ENCODE data around the gene AMIGO3.
"Not testable (repeated sequence)": the region's sequence is repeated elsewhere in the genome, so short reads cannot be mapped to it uniquely, and the experiment has no call there.

The AMIGO3 gene

GRCh38 chr3:49750056-49750455, 30.6 kb upstream of the AMIGO3 start:
- H2AFZ ChIP-seq (ENCODE audit: low read depth, low read length): no peak overlapping the region
- H3K36me3 ChIP-seq (replicated peaks; ENCODE audit: low read depth, low read length): peaks cover 10% of the 10 kb centered on the region
- no peaks in the 10 kb centered on the region for H3K27me3 ChIP-seq (ENCODE audit: low read depth, low read length)
- H3K4me1 ChIP-seq (ENCODE audit: low read length): no peaks in the 10 kb centered on the region
- no peak for TF ChIP-seq EZH2phosphoT487 (IDR thresholded peaks at IDR 0.05; ENCODE audit: low read depth)
- no peak for TF ChIP-seq CTCF (IDR thresholded peaks at IDR 0.05; ENCODE audit: low read depth, low read length)
- no peak overlapping the region for H3K9ac ChIP-seq (ENCODE audit: low read length)
- H3K4me2 ChIP-seq (ENCODE audit: low read length): no peak overlapping the region
- no peaks in the 10 kb centered on the region for H3K9me3 ChIP-seq (ENCODE audit: insufficient read depth, low read length)
- H4K20me1 ChIP-seq (ENCODE audit: insufficient read depth, low read length): peaks cover 15% of the 10 kb centered on the region
- H3K4me3 ChIP-seq (ENCODE audit: low read length): no peak overlapping the region
- H3K27ac ChIP-seq (ENCODE audit: low read length): no peak overlapping the region
- peaks cover 15% of the 10 kb centered on the region for H3K79me2 ChIP-seq (ENCODE audit: low read length)

- H3K27ac ChIP-seq (ENCODE audit: low read length); H2AFZ ChIP-seq (ENCODE audit: low read depth, low read length); H3K27me3 ChIP-seq (ENCODE audit: low read depth, low read length); H3K4me3 ChIP-seq (ENCODE audit: low read length); H3K9ac ChIP-seq (ENCODE audit: low read length); H3K4me2 ChIP-seq (ENCODE audit: low read length); H3K4me1 ChIP-seq (ENCODE audit: low read length); H3K9me3 ChIP-seq (ENCODE audit: insufficient read depth, low read length); H3K79me2 ChIP-seq (ENCODE audit: low read length): not testable (repeated sequence)
- Histone ChIP-seq H4K20me1 (ENCODE audit: insufficient read depth, low read length) (peaks cover 10% of the 10 kb centered on the region; the same call in 1 of the 2 replicates), H3K36me3 (replicated peaks; ENCODE audit: low read depth, low read length) (peaks cover 13% of the 10 kb centered on the region)
Measured at GRCh38 chr3:49748874-49749273, 29.4 kb upstream of the AMIGO3 start.

DNA sequence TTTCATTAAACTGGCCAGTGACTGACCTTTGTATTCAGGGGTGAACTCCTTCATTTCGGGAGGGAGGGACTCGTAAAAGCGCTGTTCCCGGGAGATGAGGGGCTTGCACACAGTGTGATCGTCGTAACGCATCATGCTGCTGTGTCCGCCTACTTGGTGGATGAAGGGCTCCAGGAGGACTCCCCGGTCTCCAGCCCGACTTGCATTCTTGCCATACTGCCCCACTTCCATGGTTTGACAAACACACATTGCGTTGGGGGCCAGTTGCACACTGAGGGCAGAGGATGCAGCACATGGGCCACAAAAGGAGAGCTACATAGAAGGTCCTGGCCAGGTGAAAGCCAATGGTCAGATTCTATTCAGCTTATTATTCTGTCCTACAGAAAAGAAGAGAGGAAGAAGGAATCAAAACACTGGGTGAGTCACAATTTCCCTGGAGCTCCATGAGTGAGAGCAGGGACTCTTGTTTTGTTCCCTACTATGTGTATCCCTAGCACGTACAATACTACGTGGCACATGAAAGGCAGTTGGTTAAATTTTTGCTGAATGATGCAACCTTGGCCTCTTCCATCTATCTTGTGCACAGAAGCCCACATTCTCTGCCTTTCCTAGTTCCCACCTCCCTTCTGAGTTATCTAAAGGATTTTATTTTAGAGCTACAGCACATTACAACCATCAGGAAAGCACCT, 28.5 kb upstream of the AMIGO3 start:
- Histone ChIP-seq H3K9me3 (ENCODE audit: insufficient read depth, low read length) (no peaks in the 10 kb centered on the region), H3K9ac (ENCODE audit: low read length) (no peak overlapping the region), H3K4me3 (ENCODE audit: low read length) (no peak overlapping the region), H3K4me1 (ENCODE audit: low read length) (no peaks in the 10 kb centered on the region), H2AFZ (ENCODE audit: low read depth, low read length) (no peak overlapping the region), H4K20me1 (ENCODE audit: insufficient read depth, low read length) (peaks cover 10% of the 10 kb centered on the region; the same call in 1 of the 2 replicates), H3K27ac (ENCODE audit: low read length) (no peak overlapping the region), H3K36me3 (replicated peaks; ENCODE audit: low read depth, low read length) (peaks cover 13% of the 10 kb centered on the region), H3K4me2 (ENCODE audit: low read length) (no peak overlapping the region), H3K79me2 (ENCODE audit: low read length) (peaks cover 2% of the 10 kb centered on the region), H3K27me3 (ENCODE audit: low read depth, low read length) (no peaks in the 10 kb centered on the region)
- TF ChIP-seq EZH2phosphoT487 (IDR thresholded peaks at IDR 0.05; ENCODE audit: low read depth): no peak
- TF ChIP-seq CTCF (IDR thresholded peaks at IDR 0.05; ENCODE audit: low read depth, low read length): no peak

- H3K4me2 ChIP-seq (ENCODE audit: low read length): no peak overlapping the region
- no peak overlapping the region for H3K4me3 ChIP-seq (ENCODE audit: low read length)
- H3K27ac ChIP-seq (ENCODE audit: low read length): no peak overlapping the region
- no peak for TF ChIP-seq CTCF (IDR thresholded peaks at IDR 0.05; ENCODE audit: low read depth, low read length)
- no peak for TF ChIP-seq EZH2phosphoT487 (IDR thresholded peaks at IDR 0.05; ENCODE audit: low read depth)
- peaks cover 5% of the 10 kb centered on the region; the same call in 1 of the 2 replicates for H4K20me1 ChIP-seq (ENCODE audit: insufficient read depth, low read length)
- H3K9ac ChIP-seq (ENCODE audit: low read length): no peak overlapping the region
- no peaks in the 10 kb centered on the region for H3K9me3 ChIP-seq (ENCODE audit: insufficient read depth, low read length)
- no peaks in the 10 kb centered on the region for H3K27me3 ChIP-seq (ENCODE audit: low read depth, low read length)
- no peak overlapping the region for H2AFZ ChIP-seq (ENCODE audit: low read depth, low read length)
- H3K36me3 ChIP-seq (replicated peaks; ENCODE audit: low read depth, low read length): peaks cover 23% of the 10 kb centered on the region
- no peaks in the 10 kb centered on the region; the same call in none of the 2 replicates for H3K79me2 ChIP-seq (ENCODE audit: low read length)
- no peaks in the 10 kb centered on the region for H3K4me1 ChIP-seq (ENCODE audit: low read length)
Measured at GRCh38 chr3:49745986-49746385, 26.5 kb upstream of the AMIGO3 start.
